C4-2B (cell line): Measurements from ENCODE around the gene CCL5.

Experiments used
- H3K27ac ChIP-seq: fragments of 450-650 bp; 2 replicates; pipeline ENCODE4 v1.5.1; 2017
- ZFX ChIP-seq: fragments of 450-650 bp; IDR thresholded peaks from 2 replicates; pipeline ENCODE4 v1.6.1; 2017
- TF ChIP-seq, protein P1 (sequence below): fragments of 450-650 bp; conservative IDR thresholded peaks from 2 replicates; pipeline ENCODE4 v1.5.1; 2017; ENCODE audit warnings: mild to moderate bottlenecking

The CCL5 gene

DNA sequence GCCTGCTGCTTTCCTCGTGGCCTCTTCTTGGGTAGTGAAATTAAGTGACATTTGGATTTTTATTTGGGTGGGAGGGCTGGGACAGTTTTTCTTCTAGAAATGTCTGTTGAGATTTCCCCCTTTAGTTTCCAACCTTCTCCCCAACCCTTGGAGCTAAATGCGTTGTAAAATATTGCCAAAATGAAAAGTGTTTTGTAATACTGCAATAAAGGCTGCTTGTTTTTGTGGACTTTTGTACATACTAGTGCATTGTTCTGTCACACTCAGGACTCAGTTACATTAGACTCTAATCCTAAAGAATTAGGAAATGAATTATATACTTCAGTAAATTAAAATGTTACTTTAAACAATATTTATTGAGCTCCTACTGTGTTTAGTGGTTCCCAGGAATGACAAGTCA, 33.2 kb downstream of the CCL5 start:
- no peak overlapping the region for H3K27ac ChIP-seq
- TF ChIP-seq ZFX = no peak
- TF ChIP-seq, protein P1, sequence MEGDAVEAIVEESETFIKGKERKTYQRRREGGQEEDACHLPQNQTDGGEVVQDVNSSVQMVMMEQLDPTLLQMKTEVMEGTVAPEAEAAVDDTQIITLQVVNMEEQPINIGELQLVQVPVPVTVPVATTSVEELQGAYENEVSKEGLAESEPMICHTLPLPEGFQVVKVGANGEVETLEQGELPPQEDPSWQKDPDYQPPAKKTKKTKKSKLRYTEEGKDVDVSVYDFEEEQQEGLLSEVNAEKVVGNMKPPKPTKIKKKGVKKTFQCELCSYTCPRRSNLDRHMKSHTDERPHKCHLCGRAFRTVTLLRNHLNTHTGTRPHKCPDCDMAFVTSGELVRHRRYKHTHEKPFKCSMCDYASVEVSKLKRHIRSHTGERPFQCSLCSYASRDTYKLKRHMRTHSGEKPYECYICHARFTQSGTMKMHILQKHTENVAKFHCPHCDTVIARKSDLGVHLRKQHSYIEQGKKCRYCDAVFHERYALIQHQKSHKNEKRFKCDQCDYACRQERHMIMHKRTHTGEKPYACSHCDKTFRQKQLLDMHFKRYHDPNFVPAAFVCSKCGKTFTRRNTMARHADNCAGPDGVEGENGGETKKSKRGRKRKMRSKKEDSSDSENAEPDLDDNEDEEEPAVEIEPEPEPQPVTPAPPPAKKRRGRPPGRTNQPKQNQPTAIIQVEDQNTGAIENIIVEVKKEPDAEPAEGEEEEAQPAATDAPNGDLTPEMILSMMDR = no peak

- no peak for TF ChIP-seq ZFX
- TF ChIP-seq, protein P1 = no peak
- no peak overlapping the region for H3K27ac ChIP-seq
Observed at GRCh38 chr17:35846055-35846809, 33.9 kb downstream of the CCL5 start.

GRCh38 chr17:35844547-35844946, 35.6 kb downstream of the CCL5 start:
- TF ChIP-seq, protein P1 = no peak
- TF ChIP-seq ZFX = no peak
- H3K27ac ChIP-seq = no peak overlapping the region

DNA sequence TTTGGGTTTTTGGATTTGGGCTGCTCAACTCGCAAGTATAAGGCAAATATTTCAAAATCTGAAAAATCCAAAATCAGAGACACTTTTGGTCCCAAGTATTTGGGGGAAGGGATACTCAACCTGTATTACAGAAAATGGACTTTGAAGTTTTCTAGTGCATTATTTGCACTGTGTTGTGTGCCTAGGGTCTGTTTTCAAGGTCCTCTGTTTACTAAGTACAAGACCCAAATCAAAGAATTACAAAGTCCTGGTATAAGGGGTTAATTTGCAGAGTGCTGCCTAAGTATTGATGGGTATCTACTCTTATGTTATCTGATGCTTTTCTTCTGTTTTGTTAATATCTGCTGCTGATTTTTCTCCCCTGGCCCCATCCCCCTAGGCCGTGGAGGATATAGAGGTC, 36.5 kb downstream of the CCL5 start:
- H3K27ac ChIP-seq = no peak overlapping the region
- TF ChIP-seq, protein P1 = no peak
- TF ChIP-seq ZFX = no peak

DNA sequence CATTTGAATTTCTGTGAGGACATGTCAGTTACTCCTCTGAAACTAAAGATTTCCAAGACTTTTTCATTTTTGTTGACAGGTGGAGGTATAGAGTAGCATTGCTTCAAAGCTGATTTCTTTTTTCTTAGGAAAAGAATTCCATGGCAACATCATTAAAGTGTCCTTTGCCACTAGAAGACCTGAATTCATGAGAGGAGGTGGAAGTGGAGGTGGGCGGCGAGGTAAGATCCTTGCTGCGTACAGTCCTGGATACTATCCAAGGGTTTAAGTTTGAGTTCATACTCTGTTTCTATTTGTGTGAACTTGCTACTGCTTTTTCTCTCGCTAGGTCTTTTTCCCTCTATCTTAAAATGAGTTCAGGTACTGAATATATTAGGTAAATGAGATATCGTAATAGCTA, 37.9 kb downstream of the CCL5 start:
- no peak for TF ChIP-seq ZFX
- TF ChIP-seq, protein P1 = no peak
- no peak overlapping the region for H3K27ac ChIP-seq

GRCh38 chr17:35841505-35841904, 38.7 kb downstream of the CCL5 start:
- H3K27ac ChIP-seq = no peak overlapping the region
- TF ChIP-seq, protein P1 = no peak
- TF ChIP-seq ZFX = no peak

DNA sequence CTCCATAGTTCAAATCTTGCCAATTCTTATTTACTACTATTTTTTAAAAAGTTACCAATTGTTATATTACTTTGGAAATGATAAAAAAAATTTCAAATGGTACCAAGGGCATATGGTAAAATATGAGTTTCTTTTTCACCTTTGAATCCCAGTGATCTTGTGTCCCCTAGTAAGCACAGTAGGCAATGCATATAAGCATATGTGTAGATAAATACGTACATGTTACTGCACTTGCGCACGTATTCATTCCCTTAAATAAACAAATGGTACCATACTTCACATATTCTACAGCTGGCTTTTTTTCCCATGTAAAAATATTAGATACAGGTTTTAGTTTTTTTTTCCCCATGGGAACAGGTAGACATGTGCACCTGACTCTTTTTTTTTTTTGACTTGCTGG, 39.1 kb downstream of the CCL5 start:
- TF ChIP-seq, protein P1 = no peak
- no peak for TF ChIP-seq ZFX
- no peak overlapping the region for H3K27ac ChIP-seq
